ENCODE measurements around the gene SAMD11.

The SAMD11 gene

DNA sequence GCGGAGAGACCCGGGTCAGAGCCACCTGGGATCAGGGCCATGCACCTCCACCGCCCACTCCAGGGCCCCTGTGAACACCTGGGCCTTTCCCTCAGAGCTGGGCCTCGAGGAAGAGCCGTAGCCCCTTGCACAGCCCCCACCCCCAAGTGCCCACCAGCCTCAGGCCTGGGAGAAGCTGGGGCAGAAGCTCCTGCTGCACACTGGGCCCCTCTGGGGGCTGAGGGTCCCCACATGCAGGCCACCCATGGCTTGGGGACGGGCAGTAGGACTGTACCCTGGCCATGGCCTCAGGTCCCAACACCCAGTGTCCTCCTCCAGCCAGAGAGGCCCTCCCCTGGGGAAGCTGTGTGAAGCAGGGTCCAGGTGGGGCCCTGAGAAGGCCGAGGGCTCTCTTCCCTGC is 28.9 kb downstream of the SAMD11 start:
- no peak for DNase-seq (ENCODE audit: low read depth)
- no peak overlapping the region for H3K4me3 ChIP-seq (ENCODE audit: low read depth, low read length)
- TF ChIP-seq CTCF (IDR thresholded peaks at IDR 0.05; ENCODE audit: insufficient read depth, low read depth, low read length, missing control alignments): no peak

GRCh38 chr1:953524-954320 is 30.0 kb downstream of the SAMD11 start:
- no peak overlapping the region for H3K4me3 ChIP-seq (ENCODE audit: low read depth, low read length)
- no peak for DNase-seq (ENCODE audit: low read depth)
- TF ChIP-seq CTCF (IDR thresholded peaks at IDR 0.05; ENCODE audit: insufficient read depth, low read depth, low read length, missing control alignments): no peak

GRCh38 chr1:954927-955326 is 31.2 kb downstream of the SAMD11 start:
- H3K4me3 ChIP-seq (ENCODE audit: low read depth, low read length): no peak overlapping the region
- TF ChIP-seq CTCF (IDR thresholded peaks at IDR 0.05; ENCODE audit: insufficient read depth, low read depth, low read length, missing control alignments): no peak
- no peak for DNase-seq (ENCODE audit: low read depth)

- no peak for TF ChIP-seq CTCF (IDR thresholded peaks at IDR 0.05; ENCODE audit: insufficient read depth, low read depth, low read length, missing control alignments)
- DNase-seq (ENCODE audit: low read depth): no peak
- no peak overlapping the region for H3K4me3 ChIP-seq (ENCODE audit: low read depth, low read length)
Measured at GRCh38 chr1:955474-955873, 31.8 kb downstream of the SAMD11 start.

GRCh38 chr1:956636-957035 is 32.9 kb downstream of the SAMD11 start:
- no peak overlapping the region for H3K4me3 ChIP-seq (ENCODE audit: low read depth, low read length)
- TF ChIP-seq CTCF (IDR thresholded peaks at IDR 0.05; ENCODE audit: insufficient read depth, low read depth, low read length, missing control alignments): no peak
- no peak for DNase-seq (ENCODE audit: low read depth)

DNA sequence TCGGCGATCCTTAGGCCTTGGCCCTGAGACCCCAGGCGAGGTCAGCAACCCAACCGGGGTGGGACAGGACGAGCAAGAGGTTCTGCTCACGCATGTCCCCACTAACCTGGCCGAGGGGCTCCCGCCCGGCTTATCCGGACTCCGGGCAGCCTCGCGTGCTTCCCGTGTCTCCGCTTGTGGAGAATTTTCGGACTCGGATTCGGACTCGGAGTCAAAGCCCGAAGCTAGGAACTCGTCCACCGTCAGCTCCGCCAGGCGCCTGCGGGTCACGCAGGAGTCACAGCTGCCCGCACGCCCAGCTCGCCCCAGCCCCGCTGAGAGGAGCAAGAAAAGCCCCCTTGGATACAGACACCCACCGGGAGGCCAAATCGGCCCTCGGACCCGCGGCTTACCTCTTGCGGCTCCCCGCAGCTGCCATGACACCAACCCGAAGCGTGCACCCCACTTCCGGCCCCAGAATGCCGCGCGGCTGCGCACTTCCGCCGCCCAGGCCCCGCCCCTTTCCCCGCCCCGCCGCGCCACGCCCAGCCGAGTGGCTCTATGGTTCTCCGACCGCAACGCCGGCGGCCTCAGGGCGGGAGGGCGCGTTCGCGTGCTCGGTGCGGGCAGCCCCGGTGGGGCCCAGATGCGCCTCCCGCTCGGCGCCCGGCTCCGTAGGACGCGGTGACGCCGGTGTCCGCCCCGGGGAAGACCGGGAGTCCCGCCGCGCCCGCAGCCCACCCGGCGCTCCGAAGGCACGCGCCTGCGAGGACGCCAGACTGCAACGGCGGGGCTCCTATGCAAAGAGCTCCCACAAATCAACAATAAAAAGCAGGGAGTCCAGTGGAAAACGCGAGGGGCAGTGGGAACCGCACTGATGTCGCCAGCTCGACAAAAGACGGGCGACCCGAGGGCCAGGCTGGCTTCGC is 35.4 kb downstream of the SAMD11 start, which contains the start of gene NOC2L:
TSS of gene NOC2L (minus strand) at position 434 of the 908 bp plus-strand sequence. CDS start at position 418, 16 bp downstream.
- TF ChIP-seq CTCF (IDR thresholded peaks at IDR 0.05; ENCODE audit: insufficient read depth, low read depth, low read length, missing control alignments): no peak
- peak; percentile 94 for DNase-seq (ENCODE audit: low read depth)
- H3K4me3 ChIP-seq (ENCODE audit: low read depth, low read length): peak within 1 kb of the TSS; percentile 93
